ENCODE measurements around the gene EME1.
"Not testable (repeated sequence)": the region's sequence is repeated elsewhere in the genome, so short reads cannot be mapped to it uniquely, and the experiment has no call there.

Gene EME1

DNA sequence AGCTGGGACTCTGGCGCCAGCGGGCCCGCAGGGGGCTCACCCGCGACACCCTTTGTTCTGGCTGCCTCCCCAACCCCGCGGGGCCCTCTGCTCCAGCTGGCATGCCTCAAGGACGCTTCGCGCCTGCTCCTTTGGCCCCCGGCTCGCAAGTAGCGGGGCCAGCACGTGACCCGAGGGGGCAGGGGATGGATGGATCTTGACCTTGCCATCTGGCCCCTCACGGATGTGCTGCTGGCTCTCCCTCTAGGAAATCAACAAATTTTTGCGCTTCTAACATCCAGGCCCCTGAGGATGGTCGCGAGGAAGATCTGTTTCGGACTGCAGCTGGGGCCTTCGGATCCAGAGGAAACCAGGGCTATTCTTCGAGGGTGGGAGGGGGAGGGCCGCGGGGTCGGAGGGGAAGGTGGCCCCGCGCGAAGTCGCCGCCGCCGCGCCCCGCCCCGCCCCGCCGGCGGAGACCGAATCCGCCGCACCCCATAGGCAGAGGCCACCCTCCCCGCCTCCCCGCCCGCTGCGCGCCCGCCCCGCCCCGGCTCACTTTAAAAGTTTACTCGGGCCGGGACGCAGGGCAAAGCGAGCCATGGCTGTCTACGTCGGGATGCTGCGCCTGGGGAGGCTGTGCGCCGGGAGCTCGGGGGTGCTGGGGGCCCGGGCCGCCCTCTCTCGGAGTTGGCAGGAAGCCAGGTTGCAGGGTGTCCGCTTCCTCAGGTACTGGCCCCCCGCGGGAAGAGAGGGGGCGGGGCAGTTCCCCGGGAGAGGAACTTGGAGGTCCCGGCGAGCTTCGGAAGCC is 52.8 kb downstream of the EME1 start, which contains the start of gene ACSF2:
ACSF2 (plus strand) TSS at position 537 of the 790 bp plus-strand sequence; CDS start at position 581, 44 bp downstream.
- no peak for DNase-seq (ENCODE audit: low read depth)

DNA sequence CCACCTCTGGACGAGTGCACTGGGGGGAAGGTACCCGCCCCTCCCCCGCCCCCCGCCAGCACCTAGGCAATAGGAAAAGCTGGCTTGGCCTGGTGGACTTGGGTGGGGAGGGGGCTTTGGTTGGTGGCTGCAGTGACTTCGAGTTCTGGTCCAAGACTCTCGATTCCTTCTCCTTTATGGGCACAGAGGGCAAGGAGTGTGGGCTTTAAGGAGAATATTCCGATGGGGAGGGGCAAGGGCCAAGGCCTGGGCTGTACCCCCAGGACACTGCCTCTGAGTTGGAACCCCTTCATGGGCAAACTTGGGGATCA is 53.4 kb downstream of the EME1 start:
- no peak for DNase-seq (ENCODE audit: low read depth)

DNA sequence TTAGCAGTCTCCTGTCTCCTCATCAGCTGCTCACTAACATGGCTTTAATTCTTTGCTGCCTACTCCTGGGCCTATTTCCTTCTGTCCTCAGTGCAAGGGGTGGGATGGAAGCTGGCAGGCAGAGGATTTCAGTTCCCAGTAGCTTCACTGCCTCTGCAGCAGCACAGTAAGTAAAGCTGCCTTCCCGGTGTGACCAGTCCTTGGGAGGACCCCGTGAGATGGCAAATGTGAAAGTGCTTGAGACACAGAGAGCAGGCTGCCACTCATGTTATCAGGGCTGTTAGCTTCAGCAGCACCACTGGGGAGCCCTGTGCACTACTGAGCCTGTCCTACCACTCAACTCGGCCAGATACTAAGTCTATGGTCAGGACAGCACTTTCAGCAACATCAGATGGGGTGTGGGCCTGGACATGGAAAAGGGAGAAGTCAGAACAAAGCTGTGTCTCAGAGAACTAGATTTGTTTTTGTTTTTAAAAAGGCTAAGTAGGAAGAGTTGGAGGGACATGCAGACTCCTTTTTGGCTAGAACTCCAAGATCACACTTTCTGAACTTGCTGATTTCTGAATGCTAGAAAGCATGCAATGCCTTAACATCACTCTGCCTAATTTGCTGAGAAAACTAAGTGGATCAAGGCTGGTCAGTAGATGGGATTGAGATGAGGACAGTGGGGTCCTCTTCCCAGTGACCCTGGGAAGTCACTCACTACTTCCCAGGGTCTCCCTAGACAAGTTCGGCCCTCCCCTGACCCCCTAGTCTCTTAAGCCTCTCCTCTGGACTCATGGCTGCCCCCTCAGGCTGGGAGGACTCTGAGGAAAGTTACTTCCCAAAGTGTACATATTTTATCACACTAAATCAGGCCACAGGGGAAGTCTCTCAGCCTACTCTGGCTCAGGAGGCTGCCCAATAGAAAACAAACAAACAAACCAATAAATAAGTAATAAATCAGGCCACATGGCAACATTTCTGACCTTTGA is 54.1 kb downstream of the EME1 start:
- no peak for DNase-seq (ENCODE audit: low read depth)

DNA sequence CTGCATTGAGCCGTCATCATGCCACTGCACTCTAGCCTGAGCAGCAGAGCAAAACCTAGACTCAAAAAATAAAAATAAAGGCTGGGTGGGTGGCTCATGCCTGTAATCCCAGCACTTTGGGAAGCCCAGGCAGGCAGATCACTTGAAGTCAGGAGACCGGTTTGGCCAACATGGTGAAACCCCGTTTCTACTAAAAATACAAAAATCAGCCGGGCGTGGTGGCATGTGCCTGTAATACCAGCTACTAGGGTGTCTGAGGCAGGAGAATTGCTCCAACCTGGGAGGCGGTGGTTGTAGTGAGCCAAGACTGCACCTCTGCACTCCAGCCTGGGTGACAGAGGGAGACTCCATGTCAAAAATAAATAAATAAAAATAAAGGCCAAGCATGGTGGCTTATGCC is 55.1 kb downstream of the EME1 start:
- not testable (repeated sequence) for DNase-seq (ENCODE audit: low read depth)

DNA sequence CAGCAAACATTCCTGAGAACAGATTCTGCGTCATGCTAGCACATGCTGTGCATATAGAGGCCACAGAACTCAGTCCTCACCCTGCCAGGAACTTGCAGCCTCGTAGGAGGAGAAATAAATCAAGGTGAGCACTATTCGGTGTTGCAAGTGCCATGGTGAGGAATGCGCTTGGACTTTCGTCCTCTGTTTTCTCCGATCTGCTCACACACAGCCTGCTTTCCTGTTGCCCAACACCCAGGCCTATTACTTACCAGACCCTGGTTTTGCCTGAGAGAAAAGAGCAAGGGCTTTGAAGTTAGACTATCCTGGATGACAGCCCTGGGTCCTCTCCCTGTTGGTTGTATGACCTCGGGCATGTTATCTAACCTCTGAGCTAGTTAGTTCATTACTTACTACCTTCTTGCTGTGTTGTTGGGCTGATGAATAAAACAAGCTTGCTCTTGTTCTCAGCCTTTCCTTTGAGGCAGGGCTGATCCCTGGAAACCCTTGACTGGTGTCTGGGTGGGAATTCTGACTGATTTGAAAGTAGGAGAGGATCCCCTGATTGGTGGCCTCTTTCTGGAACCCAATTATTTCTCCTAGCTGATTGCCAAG is 55.9 kb downstream of the EME1 start:
- no peak for DNase-seq (ENCODE audit: low read depth)

DNA sequence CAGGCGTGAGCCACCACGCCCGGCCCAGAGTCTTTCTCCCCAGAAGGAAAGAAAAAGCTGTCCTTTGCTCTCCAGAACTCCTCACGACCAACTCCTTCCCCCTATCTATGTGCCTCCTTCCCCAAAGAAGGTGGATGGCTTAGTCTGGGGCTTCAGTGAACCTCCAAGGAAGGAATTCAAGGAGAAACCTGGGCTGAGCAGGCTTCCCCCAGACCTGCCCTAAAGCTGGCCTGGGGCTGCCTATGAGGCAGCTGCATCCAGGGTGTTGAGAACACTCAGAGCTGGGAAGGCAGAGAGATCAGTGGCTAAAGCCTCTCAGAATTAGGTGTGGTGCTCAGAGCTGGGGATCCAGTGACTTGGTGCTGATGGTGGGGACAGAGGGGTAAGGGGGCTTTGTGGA is 56.8 kb downstream of the EME1 start:
- DNase-seq (ENCODE audit: low read depth) = no peak

Data from GM04504 (cell line).